GM10248 (cell line): ENCODE results near the gene UHRF1.

Experiments used
- CTCF ChIA-PET: fragments of 300-600 bp; sonication (Branson Sonifier 250); formaldehyde crosslinking; extraction: SDS; loops from one replicate; lab custom pipeline; 2021; ENCODE audit warnings: antibody characterized with exemption; lab: Yijun Ruan, JAX
- POLR2A ChIA-PET: fragments of 350-650 bp; sonication (Branson Sonifier 250); formaldehyde crosslinking; extraction: SDS; loops from one replicate; lab custom pipeline; 2020; ENCODE audit warnings: antibody characterized with exemption; lab: Yijun Ruan, JAX
- DNase-seq: peaks from one replicate; pipeline ENCODE4 v3.0.0; 2012; ENCODE audit errors: extremely low spot score
- CTCF ChIP-seq: IDR thresholded peaks from 2 replicates; pipeline ENCODE4 v1.5.1; 2012; ENCODE audit warnings: mild to moderate bottlenecking, low read depth; ENCODE audit errors: extremely low read depth, missing control alignments, control extremely low read depth

The UHRF1 gene

GRCh38 chr19:5002143-5002542, 92.8 kb downstream of the UHRF1 start:
- POLR2A ChIA-PET = no interaction called here
- CTCF ChIA-PET = interaction anchor here (0.8 to 3.3 kb wide), 15 partner anchors 12 to 509 kb away, joined by 3 to 19 read pairs (median 4); partner anchors contain the start of gene KDM4B
- no peak for TF ChIP-seq CTCF
- DNase-seq = no peak

- no peak for TF ChIP-seq CTCF
- DNase-seq = no peak
- ChIA-PET CTCF (interaction anchor here (1.5 kb wide), 1 partner anchor 92 kb away, joined by 3 read pairs; no protein-coding TSS in a partner anchor), POLR2A (no interaction called here)
Measured at GRCh38 chr19:5003781-5004180, 94.5 kb downstream of the UHRF1 start.

GRCh38 chr19:5005096-5005495, 95.8 kb downstream of the UHRF1 start:
- POLR2A ChIA-PET = no interaction called here

GRCh38 chr19:5006201-5006600, 96.9 kb downstream of the UHRF1 start:
- no peak for TF ChIP-seq CTCF
- CTCF ChIA-PET = no interaction called here
- DNase-seq = no peak
- POLR2A ChIA-PET = no interaction called here

More at GRCh38 chr19:5005096-5005495, 95.8 kb downstream of the UHRF1 start:
- no peak for DNase-seq
- no peak for TF ChIP-seq CTCF
- CTCF ChIA-PET = interaction anchor here (0.9 to 1.5 kb wide), 3 partner anchors 24 to 93 kb away, joined by 3 to 4 read pairs (median 3); no protein-coding TSS in a partner anchor

- no peak for TF ChIP-seq CTCF
- POLR2A ChIA-PET = no interaction called here
- CTCF ChIA-PET = no interaction called here
- no peak for DNase-seq
Measured at GRCh38 chr19:5006821-5007220, 97.5 kb downstream of the UHRF1 start.
